Neural cell (in vitro differentiated cells): Measurements from ENCODE around the gene MSI2.

Source experiments
- CTCF ChIP-seq: fragments of 450-650 bp; IDR thresholded peaks from 2 replicates; pipeline ENCODE4 v1.5.1; 2014; ENCODE audit warnings: antibody characterized with exemption, mild to moderate bottlenecking, moderate library complexity; ENCODE audit not compliant: poor library complexity, severe bottlenecking
- EZH2 ChIP-seq: fragments of 200-600, 300-800 bp; shearing (Covaris generic), sonication (generic); IDR thresholded peaks from 2 replicates; pipeline ENCODE4 v1.6.1; 2014; ENCODE audit warnings: antibody characterized with exemption, low read length, borderline replicate concordance, mild to moderate bottlenecking; ENCODE audit not compliant: insufficient read depth, poor library complexity, severe bottlenecking
- SMC3 ChIP-seq: fragments of 450-650 bp; conservative IDR thresholded peaks from 2 replicates; pipeline ENCODE4 v1.6.1; 2014; ENCODE audit warnings: antibody characterized with exemption, mild to moderate bottlenecking, moderate library complexity; ENCODE audit not compliant: poor library complexity

GRCh38 chr17:57697891-57698711 is 441.8 kb downstream of the MSI2 start:
- TF ChIP-seq CTCF (no peak), SMC3 (no peak), EZH2 (no peak)
